Activated CD4-positive, alpha-beta memory T cell treated with anti-CD3 and anti-CD28 coated beads, Interleukin-2, amount 10 ng/mL, durations not matched to agents 7 days and 5 days (primary cell): ENCODE results near the gene RPLP2. TPM values are rescaled to one million over a fixed set of nuclear protein-coding genes. Genes with fewer than 3 reads are reported as not detected.

ENCODE experiments used
- CTCF ChIA-PET: fragments of 350-600 bp; sonication (Branson Sonifier 250); formaldehyde crosslinking; loops from one replicate; lab custom pipeline; 2021; ENCODE audit warnings: antibody characterized with exemption, inconsistent platforms; lab: Charles Lee
- POLR2A ChIA-PET: fragments of 350-600 bp; sonication (Branson Sonifier 250); formaldehyde crosslinking; loops from one replicate; lab custom pipeline; 2021; ENCODE audit warnings: antibody characterized with exemption; lab: Charles Lee
- DNase-seq: peaks from one replicate; pipeline ENCODE4 v3.0.0-alpha.2; 2020
- H3K27ac Mint-ChIP-seq: one replicate; pipeline ENCODE4 v1.8.0; 2021; ENCODE audit warnings: mild to moderate bottlenecking, mixed read lengths
- H3K27me3 Mint-ChIP-seq: one replicate; pipeline ENCODE4 v1.8.0; 2021; ENCODE audit warnings: mixed read lengths
- H3K36me3 Mint-ChIP-seq: one replicate; pipeline ENCODE4 v1.8.0; 2021; ENCODE audit warnings: low read depth, mixed read lengths
- H3K4me1 Mint-ChIP-seq: one replicate; pipeline ENCODE4 v1.8.0; 2021; ENCODE audit warnings: mixed read lengths
- H3K4me3 Mint-ChIP-seq: one replicate; pipeline ENCODE4 v1.8.0; 2021; ENCODE audit warnings: mild to moderate bottlenecking, mixed read lengths
- H3K9me3 Mint-ChIP-seq: one replicate; pipeline ENCODE4 v1.8.0; 2021; ENCODE audit warnings: mixed read lengths
- total RNA-seq, 2 experiments: library from RNA; stranded (reverse); gene quantifications; one replicate each; pipeline ENCODE4 v1.2.3, GENCODE V29; 2021

RPLP2 gene
- total RNA-seq, 2 experiments from 2014 or later: 2,077 to 2,079 TPM

DNA sequence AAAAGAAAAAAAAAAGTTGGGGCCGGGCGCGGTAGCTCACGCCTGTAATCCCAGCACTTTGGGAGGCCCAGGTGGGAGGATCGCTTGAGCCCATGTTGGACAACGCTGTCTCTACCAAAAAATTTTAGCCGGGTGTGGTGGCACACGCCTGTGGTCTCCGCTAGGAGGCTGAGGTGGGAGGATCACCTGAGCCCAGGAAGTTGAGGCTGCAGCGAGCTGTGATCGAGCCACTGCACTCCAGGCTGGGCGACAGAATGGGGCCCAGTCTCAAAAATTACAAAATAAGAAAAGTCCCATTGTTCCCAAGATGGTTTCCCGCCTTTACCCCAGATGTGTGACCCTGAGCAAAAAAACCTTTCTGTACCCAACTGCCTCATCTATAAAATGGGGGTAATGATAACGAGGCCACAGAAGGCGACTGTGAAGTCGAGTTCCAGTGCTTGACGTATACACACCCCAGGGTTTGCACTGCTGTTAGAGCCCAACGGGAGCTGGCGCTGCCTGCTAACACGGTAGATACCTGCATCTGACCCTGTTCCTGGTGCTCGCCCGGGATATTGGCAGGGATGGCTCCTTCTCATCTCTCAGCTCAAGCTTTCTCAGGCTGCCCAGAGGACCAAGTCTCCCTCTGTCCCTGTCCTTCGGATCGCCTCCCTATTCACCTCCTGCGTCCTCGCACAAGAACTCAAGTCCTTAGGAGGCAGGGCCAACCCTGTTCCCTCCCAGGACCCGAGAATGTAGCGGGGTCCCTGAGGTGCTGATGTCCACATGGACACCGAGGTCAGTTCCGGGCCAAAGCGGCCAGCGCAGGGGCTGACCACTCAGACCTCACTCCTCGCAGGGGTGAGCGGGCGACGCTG lies 1.1 kb upstream of the RPLP2 start:
- DNase-seq: peak; percentile 75
- Mint-ChIP-seq H3K27me3 (no peaks in the 10 kb centered on the region), H3K4me3 (peak overlapping the region; percentile 92), H3K4me1 (peaks cover 54% of the 10 kb centered on the region), H3K27ac (peak overlapping the region; percentile 98), H3K36me3 (peaks cover 30% of the 10 kb centered on the region), H3K9me3 (no peaks in the 10 kb centered on the region)
- CTCF ChIA-PET: interaction anchor here (0.7 to 2.1 kb wide), 6 partner anchors 10 to 83 kb away, joined by 3 to 8 read pairs (median 3); partner anchors contain the start of genes CEND1 and PNPLA2
- POLR2A ChIA-PET: interaction anchor here (0.8 to 2.3 kb wide), 20 partner anchors 10 to 302 kb away, joined by 3 to 62 read pairs (median 4); partner anchors contain the start of genes CD151, CEND1, CRACR2B and GATD1

DNA sequence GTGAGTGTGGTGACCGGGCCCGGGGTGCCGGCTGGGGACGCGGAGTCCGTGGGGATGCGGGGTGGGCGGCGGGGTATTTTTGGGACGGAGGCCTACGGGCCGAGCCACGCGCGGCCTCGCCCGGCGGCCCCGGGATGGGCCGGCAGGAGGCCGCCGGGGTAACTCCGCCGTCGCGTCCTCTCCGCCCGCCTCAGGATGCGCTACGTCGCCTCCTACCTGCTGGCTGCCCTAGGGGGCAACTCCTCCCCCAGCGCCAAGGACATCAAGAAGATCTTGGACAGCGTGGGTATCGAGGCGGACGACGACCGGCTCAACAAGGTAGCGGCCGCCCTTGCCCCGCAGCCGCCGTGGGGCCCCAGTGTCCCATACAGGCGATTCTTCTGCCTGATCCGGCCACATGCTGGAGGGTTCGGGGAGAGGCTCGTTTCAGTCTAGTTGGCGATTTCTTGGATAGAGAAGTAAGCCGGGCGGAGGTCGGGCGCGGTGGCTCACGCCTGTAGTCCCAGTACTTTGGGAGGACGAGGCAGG lies 337 bp downstream of the RPLP2 start:
- peaks cover 30% of the 10 kb centered on the region for H3K36me3 Mint-ChIP-seq
- H3K4me3 Mint-ChIP-seq: peak overlapping the region; percentile 92
- H3K9me3 Mint-ChIP-seq: no peaks in the 10 kb centered on the region
- H3K4me1 Mint-ChIP-seq: peaks cover 45% of the 10 kb centered on the region
- H3K27ac Mint-ChIP-seq: peak overlapping the region; percentile 98
- ChIA-PET CTCF (interaction anchor here (1.2 to 2.1 kb wide), 2 partner anchors 10 to 32 kb away, joined by 3 to 8 read pairs; partner anchors contain the start of gene PNPLA2), POLR2A (interaction anchor here (0.6 to 2.3 kb wide), 19 partner anchors 9 to 573 kb away, joined by 3 to 62 read pairs (median 4); partner anchors contain the start of genes CD151, CEND1, CRACR2B and DEAF1)
- DNase-seq: no peak
- H3K27me3 Mint-ChIP-seq: no peaks in the 10 kb centered on the region

DNA sequence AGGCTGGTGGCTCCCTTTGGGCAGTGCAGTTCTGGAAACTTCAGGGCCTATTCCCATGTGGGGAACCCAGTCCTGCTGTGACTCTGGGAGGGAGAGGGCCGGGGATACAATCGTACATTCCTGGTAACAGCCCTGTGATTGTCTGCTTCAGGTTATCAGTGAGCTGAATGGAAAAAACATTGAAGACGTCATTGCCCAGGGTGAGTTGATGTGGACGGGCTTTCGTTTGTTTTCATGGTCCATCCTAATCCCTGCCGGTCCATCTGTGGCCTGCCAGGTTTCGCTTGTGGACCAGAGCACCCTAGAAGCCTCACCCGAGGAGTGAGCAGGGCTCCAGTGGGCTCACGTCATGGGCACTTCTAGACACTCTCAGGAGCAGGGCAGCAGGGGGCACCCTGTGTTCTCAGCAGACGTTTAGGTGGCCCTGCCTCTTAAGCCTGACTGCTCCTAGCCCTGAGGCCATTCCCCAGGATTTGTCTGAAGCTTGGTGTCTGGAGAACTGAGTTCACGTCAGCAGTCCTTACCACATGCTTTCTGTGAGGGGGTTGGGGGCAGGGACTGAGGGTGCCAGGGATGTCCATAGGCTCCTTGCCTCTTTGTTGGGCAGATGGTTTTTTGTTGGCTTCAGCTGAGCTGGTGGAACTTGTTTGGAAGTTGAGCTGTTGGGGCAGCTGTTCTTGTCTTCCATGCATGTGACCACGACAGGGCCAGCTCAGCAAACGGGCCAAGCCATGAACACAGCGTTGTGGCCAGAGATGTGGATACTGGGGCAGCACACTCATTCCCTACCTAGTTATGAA lies 1.9 kb downstream of the RPLP2 start:
- H3K4me3 Mint-ChIP-seq: peak overlapping the region; percentile 92
- CTCF ChIA-PET: interaction anchor here (0.8 to 1.5 kb wide), 2 partner anchors 8 to 11 kb away, joined by 3 to 4 read pairs; partner anchors contain the start of gene PNPLA2
- POLR2A ChIA-PET: interaction anchor here (0.7 to 1.5 kb wide), 9 partner anchors 9 to 31 kb away, joined by 3 to 6 read pairs (median 4); partner anchors contain the start of genes CRACR2B, POLR2L and TSPAN4
- H3K36me3 Mint-ChIP-seq: peaks cover 30% of the 10 kb centered on the region
- peaks cover 38% of the 10 kb centered on the region for H3K4me1 Mint-ChIP-seq
- no peaks in the 10 kb centered on the region for H3K27me3 Mint-ChIP-seq
- DNase-seq: no peak
- H3K27ac Mint-ChIP-seq: peak overlapping the region; percentile 79
- H3K9me3 Mint-ChIP-seq: no peaks in the 10 kb centered on the region

DNA sequence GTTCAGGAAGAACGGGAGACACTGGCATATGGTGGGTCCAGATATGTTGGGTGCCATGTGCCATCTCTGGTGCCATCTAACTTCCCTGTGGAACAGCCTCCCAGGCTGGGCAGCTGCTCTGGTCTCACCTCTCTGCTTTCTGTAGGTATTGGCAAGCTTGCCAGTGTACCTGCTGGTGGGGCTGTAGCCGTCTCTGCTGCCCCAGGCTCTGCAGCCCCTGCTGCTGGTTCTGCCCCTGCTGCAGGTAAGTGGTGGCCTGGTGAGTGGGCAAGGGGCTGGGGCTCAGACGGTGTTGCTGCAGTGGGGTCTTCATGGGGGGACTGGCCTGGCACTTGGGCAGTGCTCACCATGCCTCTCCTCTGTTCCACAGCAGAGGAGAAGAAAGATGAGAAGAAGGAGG lies 2.6 kb downstream of the RPLP2 start:
- H3K27ac Mint-ChIP-seq: peak overlapping the region; percentile 7
- H3K27me3 Mint-ChIP-seq: no peaks in the 10 kb centered on the region
- no peak overlapping the region for H3K4me3 Mint-ChIP-seq
- CTCF ChIA-PET: interaction anchor here (0.8 kb wide), 1 partner anchor 10 kb away, joined by 3 read pairs; no protein-coding TSS in a partner anchor
- peaks cover 37% of the 10 kb centered on the region for H3K4me1 Mint-ChIP-seq
- H3K36me3 Mint-ChIP-seq: peaks cover 30% of the 10 kb centered on the region
- POLR2A ChIA-PET: interaction anchor here (0.8 to 1.3 kb wide), 3 partner anchors 8 to 15 kb away, joined by 4 to 5 read pairs (median 4); partner anchors contain the start of gene CRACR2B
- no peak for DNase-seq
- H3K9me3 Mint-ChIP-seq: no peaks in the 10 kb centered on the region

DNA sequence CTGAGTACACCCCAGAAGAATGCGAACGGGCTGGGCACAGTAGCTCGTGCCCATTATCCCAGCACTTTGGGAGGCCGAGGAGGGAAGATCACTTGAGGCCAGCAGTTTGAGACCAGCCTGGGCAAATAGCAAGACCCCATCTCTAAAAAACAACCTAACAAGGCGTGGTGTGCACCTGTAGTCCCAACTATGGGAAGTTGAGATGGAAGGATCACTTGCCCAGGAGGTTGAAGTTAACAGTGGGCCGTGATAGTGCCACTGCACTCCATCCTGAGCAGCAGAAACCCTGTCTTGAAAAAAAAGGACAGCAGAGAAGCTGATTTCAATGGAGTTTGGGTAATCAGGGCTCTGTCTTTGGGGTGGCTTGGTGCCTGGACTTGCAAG lies 3.3 kb downstream of the RPLP2 start:
- Mint-ChIP-seq H3K4me1 (peaks cover 32% of the 10 kb centered on the region), H3K4me3 (no peak overlapping the region), H3K9me3 (no peaks in the 10 kb centered on the region), H3K36me3 (peaks cover 30% of the 10 kb centered on the region), H3K27ac (no peak overlapping the region), H3K27me3 (no peaks in the 10 kb centered on the region)
- ChIA-PET CTCF (no interaction called here), POLR2A (interaction anchor here (1.3 kb wide), 1 partner anchor 13 kb away, joined by 4 read pairs; no protein-coding TSS in a partner anchor)
- DNase-seq: no peak

DNA sequence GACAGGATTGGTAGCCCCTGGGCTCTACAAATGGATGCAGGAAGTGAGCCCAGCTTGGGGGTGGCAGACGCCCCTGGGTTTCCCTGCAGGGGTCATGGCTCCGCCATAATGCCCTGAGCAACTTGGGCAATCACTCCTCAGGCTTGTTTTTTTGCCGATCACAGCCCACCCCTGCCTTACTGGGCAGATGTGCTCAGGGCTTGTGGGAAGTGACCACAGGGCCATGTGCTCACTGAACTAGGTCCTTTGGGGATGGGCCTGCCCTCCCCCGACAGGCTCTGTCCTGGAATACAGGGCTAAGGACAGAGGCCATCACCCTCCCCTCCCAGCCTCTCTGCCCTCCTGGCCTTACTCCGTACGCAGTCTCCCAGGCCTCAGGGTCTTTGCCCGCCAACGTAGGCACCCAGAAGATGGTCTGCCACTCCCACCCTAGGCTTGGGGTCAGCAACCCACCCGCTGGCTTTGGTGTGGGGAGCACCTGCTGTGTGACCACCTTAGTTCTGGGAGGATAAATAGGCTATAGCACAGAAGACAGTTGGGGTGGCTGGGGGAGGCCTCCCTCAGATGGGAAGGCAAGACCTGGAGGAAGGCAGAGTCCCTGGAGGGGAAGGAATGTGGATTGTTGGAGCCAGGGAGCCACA lies 3.8 kb downstream of the RPLP2 start:
- Mint-ChIP-seq H3K4me3 (no peak overlapping the region), H3K36me3 (peaks cover 30% of the 10 kb centered on the region), H3K4me1 (peaks cover 28% of the 10 kb centered on the region), H3K9me3 (no peaks in the 10 kb centered on the region), H3K27ac (no peak overlapping the region), H3K27me3 (no peaks in the 10 kb centered on the region)
- no peak for DNase-seq
- ChIA-PET CTCF (interaction anchor here (0.7 kb wide), 1 partner anchor 10 kb away, joined by 3 read pairs; no protein-coding TSS in a partner anchor), POLR2A (interaction anchor here (1.3 kb wide), 1 partner anchor 13 kb away, joined by 4 read pairs; no protein-coding TSS in a partner anchor)

DNA sequence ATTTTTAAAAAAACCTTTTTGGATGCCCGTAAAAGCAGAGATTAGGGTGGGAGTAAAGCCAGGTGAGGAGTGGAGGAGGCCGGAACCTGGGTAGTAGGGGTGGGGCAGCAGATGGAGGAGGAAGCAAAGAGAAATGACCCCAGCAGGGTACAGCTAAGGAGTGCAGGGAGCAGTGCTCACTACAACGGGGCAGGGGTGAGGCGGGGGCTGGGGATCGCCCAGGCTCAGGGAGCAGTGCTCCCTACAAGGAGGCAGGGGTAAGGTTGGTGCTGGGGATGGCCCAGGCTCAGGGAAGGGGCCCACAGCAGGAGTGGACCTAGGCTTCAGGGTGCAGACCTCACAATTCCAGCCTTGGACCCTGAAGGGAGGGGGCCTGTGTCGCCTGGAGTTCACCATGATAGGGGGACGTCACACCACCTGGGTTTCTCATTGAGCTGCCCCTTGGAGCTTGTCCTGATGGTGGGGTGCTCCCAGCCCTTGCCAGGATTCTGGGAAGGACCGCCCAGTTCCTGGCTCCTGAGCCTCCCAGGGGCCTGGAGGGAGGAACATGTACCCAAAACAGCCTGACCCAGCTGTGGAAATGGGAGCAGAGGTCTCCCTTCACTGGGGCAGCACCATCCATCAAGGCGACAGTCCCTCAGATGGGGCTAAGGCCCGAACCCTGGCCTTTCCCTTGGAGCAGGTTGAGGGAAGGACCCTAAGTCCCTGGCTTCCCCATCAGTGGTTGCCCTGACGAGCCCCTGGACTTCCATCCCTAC lies 6.1 kb downstream of the RPLP2 start:
- Mint-ChIP-seq H3K27ac (no peak overlapping the region), H3K27me3 (no peaks in the 10 kb centered on the region), H3K9me3 (no peaks in the 10 kb centered on the region), H3K36me3 (peaks cover 23% of the 10 kb centered on the region), H3K4me3 (no peak overlapping the region), H3K4me1 (peaks cover 21% of the 10 kb centered on the region)
- CTCF ChIA-PET: no interaction called here
- no peak for DNase-seq
- POLR2A ChIA-PET: no interaction called here

DNA sequence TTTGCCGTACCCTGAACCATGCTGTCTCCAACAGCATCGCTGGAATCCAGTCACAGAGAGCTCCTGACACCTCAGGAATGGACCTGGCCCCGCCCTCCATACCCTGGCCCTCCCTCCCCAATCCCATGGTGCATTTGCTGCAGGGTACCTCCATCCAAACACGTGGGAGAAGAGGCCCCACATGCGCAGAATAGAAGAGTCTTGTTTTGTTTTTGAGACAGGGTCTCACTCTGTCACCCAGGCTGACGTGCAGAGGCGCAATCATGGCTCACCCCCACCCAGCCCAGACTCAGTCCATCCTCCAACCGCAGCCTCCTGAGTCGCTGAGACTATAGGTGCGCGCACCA lies 6.6 kb downstream of the RPLP2 start:
- Mint-ChIP-seq H3K4me1 (peaks cover 21% of the 10 kb centered on the region), H3K4me3 (no peak overlapping the region), H3K36me3 (peaks cover 17% of the 10 kb centered on the region), H3K27me3 (no peaks in the 10 kb centered on the region), H3K9me3 (no peaks in the 10 kb centered on the region), H3K27ac (no peak overlapping the region)
- CTCF ChIA-PET: no interaction called here
- POLR2A ChIA-PET: interaction anchor here (0.6 kb wide), 1 partner anchor 19 kb away, joined by 3 read pairs; no protein-coding TSS in a partner anchor
- no peak for DNase-seq

DNA sequence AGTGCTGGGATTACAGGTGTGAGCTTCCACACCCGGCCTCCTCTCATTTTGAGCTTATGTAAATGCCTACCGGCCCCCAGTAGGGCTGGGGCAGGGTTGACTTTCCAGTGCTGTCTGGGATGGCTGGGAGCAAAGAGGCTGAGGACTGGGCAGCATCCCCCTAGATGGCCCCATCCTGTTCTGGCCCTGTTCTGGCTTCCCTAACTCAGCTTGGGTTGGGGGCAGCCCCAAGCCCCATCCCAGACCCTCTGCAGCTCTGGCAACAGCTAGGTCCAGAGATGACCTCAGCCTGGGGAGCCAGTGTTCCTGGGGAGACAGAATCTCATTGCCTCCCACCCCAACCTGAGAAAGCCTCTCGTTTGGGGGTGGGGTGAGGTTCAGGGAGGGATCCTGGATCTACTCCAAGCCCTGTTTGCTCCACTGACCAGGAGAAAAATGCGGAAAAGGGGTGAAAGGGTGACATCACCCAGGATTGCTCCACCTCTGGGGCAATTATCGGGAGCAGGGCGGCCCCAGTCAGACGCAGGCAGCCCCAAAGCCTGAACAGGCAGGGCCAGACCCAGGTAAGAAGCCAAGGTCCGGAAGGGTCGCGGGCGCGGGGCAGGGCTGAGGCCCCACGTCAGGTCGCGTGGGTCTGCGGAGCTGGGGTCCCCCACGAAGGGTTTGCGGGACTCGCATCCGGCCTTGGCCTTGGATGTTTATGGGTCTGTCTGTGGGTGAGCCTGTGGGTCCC lies 8.8 kb downstream of the RPLP2 start, which contains the start of gene PNPLA2:
PNPLA2 (plus strand) TSS at position 519 of the 733 bp plus-strand sequence. CDS start 805 bp downstream, outside the sequence.
- H3K27ac Mint-ChIP-seq: peak within 1 kb of the TSS; percentile 47
- ChIA-PET POLR2A (interaction anchor here (1.0 to 5.2 kb wide), 10 partner anchors 8 to 29 kb away, joined by 3 to 74 read pairs (median 8); partner anchors contain the start of genes CD151, CRACR2B, PIDD1 and POLR2L), CTCF (interaction anchor here (1.2 to 2.0 kb wide), 4 partner anchors 7 to 369 kb away, joined by 3 to 8 read pairs (median 4); partner anchors contain the start of genes DEAF1, PTDSS2, RPLP2 and TMEM80)
- H3K9me3 Mint-ChIP-seq: no peaks in the 10 kb centered on the region
- H3K27me3 Mint-ChIP-seq: no peaks in the 10 kb centered on the region
- H3K4me3 Mint-ChIP-seq: peak within 1 kb of the TSS; percentile 74
- H3K36me3 Mint-ChIP-seq: peaks cover 4% of the 10 kb centered on the region
- H3K4me1 Mint-ChIP-seq: peaks cover 15% of the 10 kb centered on the region
- DNase-seq: no peak

DNA sequence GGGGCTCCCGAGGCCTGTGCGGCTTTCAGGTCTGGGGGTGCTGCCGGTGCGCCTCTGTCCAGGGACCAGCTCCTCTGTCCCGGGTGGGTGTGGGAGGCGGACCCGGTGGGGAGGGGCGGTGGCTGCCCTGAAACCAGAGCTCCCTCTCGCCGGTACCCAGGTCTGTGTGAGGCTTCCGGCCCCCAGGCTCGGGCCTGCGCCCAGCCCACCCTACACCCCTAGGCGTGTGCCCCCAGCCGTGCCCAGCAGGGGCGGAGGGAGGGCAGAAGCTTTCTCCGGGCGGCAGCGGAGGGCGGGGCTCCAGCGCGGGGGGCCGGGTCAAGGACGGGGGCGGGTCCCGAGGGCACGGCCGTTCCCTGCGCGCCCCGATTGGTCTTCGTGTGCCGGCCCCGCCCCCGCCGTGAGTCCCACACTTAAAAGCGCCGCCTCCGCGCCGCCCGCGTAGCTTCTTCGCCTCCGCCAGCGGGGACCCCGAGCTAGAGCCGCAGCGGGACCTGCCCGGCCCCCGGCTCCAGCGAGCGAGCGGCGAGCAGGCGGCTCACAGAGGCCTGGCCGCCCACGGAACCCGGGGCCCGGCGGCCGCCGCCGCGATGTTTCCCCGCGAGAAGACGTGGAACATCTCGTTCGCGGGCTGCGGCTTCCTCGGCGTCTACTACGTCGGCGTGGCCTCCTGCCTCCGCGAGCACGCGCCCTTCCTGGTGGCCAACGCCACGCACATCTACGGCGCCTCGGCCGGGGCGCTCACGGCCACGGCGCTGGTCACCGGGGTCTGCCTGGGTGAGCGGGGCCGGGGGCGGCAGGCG lies 9.6 kb downstream of the RPLP2 start:
- H3K27ac Mint-ChIP-seq: peak overlapping the region; percentile 47
- peaks cover 15% of the 10 kb centered on the region for H3K4me1 Mint-ChIP-seq
- H3K4me3 Mint-ChIP-seq: peak overlapping the region; percentile 74
- no peaks in the 10 kb centered on the region for H3K9me3 Mint-ChIP-seq
- peak; percentile 91 for DNase-seq
- H3K36me3 Mint-ChIP-seq: no peaks in the 10 kb centered on the region
- ChIA-PET POLR2A (interaction anchor here (0.9 to 5.2 kb wide), 13 partner anchors 7 to 204 kb away, joined by 3 to 74 read pairs (median 4); partner anchors contain the start of genes CD151, CRACR2B, IRF7 and PIDD1), CTCF (interaction anchor here (1.0 to 2.0 kb wide), 5 partner anchors 8 to 370 kb away, joined by 3 to 8 read pairs (median 3); partner anchors contain the start of genes DEAF1, PTDSS2, RPLP2 and TMEM80)
- no peaks in the 10 kb centered on the region for H3K27me3 Mint-ChIP-seq
